Measurements from ENCODE around the gene SCAPER. TPM values are rescaled to one million over a fixed set of nuclear protein-coding genes. Genes with fewer than 3 reads are reported as not detected.

Gene SCAPER
- total and polyA plus RNA-seq, 2 donors (not counting 1 experiment from before 2014, with no cell fraction given): 8.3 to 61.6 TPM

DNA sequence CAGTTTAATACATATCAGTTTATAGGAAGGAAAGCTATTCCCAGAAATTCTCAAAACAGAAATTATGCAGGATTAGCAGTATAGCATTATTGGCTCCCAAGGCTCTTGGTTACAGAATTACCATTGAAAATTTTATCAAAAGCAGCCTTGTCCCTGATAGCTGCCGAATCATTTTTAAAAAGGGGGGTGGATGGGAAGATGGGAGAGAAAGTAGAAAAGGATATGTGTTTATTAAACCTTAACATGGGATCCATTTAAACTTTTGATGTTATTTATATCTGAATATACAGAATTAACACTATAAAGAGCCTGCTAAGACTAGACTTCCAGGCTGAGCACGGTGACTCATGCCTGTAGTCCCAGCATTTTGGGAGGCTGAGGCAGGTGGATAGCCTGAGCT, 37.2 kb upstream of the SCAPER start:
- no peaks in the 10 kb centered on the region for H4K20me1 ChIP-seq (ENCODE audit: control insufficient read depth, insufficient read depth, low read length, poor library complexity, severe bottlenecking)
- ChIA-PET POLR2A (interaction anchor here (1.1 kb wide), 1 partner anchor 10 kb away, joined by 5 read pairs; no protein-coding TSS in a partner anchor), CTCF (interaction anchor here (1.0 to 2.1 kb wide), 5 partner anchors 81 to 556 kb away, joined by 3 to 13 read pairs (median 4); no protein-coding TSS in a partner anchor)
- H3K4me3 ChIP-seq (ENCODE audit: control extremely low read depth in 1 of 5, extremely low read depth in 1 of 5, insufficient read depth in 1 of 5, low read depth in 2 of 5, low read length in 4 of 5): no peak overlapping the region
- DNase-seq: no peak
- Mint-ChIP-seq H3K27ac (no peak overlapping the region), H3K4me3 (no peak overlapping the region), H3K27me3 (no peaks in the 10 kb centered on the region), H3K9me3 (ENCODE audit: insufficient read depth) (no peaks in the 10 kb centered on the region), H3K4me1 (peaks cover 16% of the 10 kb centered on the region)
- intact Hi-C loops (cut with micrococcal nuclease): no loop called here
- no peak overlapping the region for H2AFZ ChIP-seq (ENCODE audit: insufficient read depth, low read depth, low read length, poor library complexity, severe bottlenecking)
- no CpG with 5 or more reads among the region's 2 CpGs for WGBS (ENCODE audit: insufficient coverage)
- H3K36me3 ChIP-seq (replicated peaks in 1 of 2; ENCODE audit: control extremely low read depth in 1 of 2, control insufficient read depth in 1 of 2, extremely low read depth in 1 of 2, insufficient read depth in 2 of 2, low read length in 1 of 2): peaks cover 2 to 11% of the 10 kb centered on the region in 2 experiments
- peaks cover 6% of the 10 kb centered on the region for H3K79me2 ChIP-seq (ENCODE audit: control insufficient read depth, insufficient read depth, low read length)
- no peak overlapping the region for H3K4me2 ChIP-seq (replicated peaks; ENCODE audit: low read depth, low read length, poor library complexity, severe bottlenecking)
- no peak overlapping the region for H3K27ac ChIP-seq (ENCODE audit: low read length in 2 of 2)
- no peaks in the 10 kb centered on the region for H3K9me3 ChIP-seq (ENCODE audit: control extremely low read depth in 1 of 3, control insufficient read depth in 2 of 3, insufficient read depth in 1 of 3, low read length in 2 of 3)
- TF ChIP-seq, protein P1, sequence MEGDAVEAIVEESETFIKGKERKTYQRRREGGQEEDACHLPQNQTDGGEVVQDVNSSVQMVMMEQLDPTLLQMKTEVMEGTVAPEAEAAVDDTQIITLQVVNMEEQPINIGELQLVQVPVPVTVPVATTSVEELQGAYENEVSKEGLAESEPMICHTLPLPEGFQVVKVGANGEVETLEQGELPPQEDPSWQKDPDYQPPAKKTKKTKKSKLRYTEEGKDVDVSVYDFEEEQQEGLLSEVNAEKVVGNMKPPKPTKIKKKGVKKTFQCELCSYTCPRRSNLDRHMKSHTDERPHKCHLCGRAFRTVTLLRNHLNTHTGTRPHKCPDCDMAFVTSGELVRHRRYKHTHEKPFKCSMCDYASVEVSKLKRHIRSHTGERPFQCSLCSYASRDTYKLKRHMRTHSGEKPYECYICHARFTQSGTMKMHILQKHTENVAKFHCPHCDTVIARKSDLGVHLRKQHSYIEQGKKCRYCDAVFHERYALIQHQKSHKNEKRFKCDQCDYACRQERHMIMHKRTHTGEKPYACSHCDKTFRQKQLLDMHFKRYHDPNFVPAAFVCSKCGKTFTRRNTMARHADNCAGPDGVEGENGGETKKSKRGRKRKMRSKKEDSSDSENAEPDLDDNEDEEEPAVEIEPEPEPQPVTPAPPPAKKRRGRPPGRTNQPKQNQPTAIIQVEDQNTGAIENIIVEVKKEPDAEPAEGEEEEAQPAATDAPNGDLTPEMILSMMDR (IDR thresholded peaks at IDR 0.05): no peak
- no peak for TF ChIP-seq EZH2 (IDR thresholded peaks at IDR 0.05; ENCODE audit: borderline replicate concordance, insufficient read depth, low read depth, low read length, poor library complexity, severe bottlenecking)
- ATAC-seq (ENCODE audit: low read depth): no peak
- peaks cover 10 to 13% of the 10 kb centered on the region in 2 donors for H3K4me1 ChIP-seq (ENCODE audit: control insufficient read depth in 2 of 2, insufficient read depth in 2 of 2, low read length in 2 of 2)
- no peak overlapping the region for H3K9ac ChIP-seq (ENCODE audit: low read length)
- no peaks in the 10 kb centered on the region for H3K27me3 ChIP-seq (replicated peaks in 1 of 4; ENCODE audit: control extremely low read depth in 1 of 4, control insufficient read depth in 3 of 4, insufficient read depth in 4 of 4, low read length in 3 of 4)

DNA sequence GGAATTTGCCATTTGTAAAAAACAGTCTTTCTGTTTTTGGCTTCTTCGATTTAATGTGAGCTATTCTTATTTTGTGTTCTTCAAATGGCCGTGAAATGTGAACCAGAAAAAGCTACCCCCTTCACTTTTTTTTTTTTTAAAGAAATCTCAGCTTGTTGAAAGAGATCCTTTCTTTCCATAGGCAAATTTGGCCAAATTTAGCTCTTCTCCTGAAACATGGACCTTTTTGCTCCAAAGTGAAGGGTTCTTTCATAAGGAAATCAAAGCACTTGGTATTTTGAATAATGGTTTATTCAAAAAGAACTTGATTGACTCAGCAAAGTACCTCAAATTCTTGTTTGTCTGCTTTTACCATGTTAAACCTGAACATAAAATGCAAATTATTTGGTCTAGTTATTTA, 36.5 kb upstream of the SCAPER start:
- H3K27me3 Mint-ChIP-seq: no peaks in the 10 kb centered on the region
- Histone ChIP-seq H3K4me3 (ENCODE audit: control extremely low read depth in 1 of 5, extremely low read depth in 1 of 5, insufficient read depth in 1 of 5, low read depth in 2 of 5, low read length in 4 of 5) (no peak overlapping the region), H3K27ac (ENCODE audit: low read length in 2 of 2) (no peak overlapping the region), H3K9ac (ENCODE audit: low read length) (no peak overlapping the region), H3K4me2 (replicated peaks; ENCODE audit: low read depth, low read length, poor library complexity, severe bottlenecking) (no peak overlapping the region), H3K79me2 (ENCODE audit: control insufficient read depth, insufficient read depth, low read length) (peaks cover 13% of the 10 kb centered on the region), H3K4me1 (ENCODE audit: control insufficient read depth in 2 of 2, insufficient read depth in 2 of 2, low read length in 2 of 2) (peaks cover 3 to 9% of the 10 kb centered on the region in 2 donors), H3K27me3 (replicated peaks in 1 of 4; ENCODE audit: control extremely low read depth in 1 of 4, control insufficient read depth in 3 of 4, insufficient read depth in 4 of 4, low read length in 3 of 4) (no peaks in the 10 kb centered on the region), H3K9me3 (ENCODE audit: control extremely low read depth in 1 of 3, control insufficient read depth in 2 of 3, insufficient read depth in 1 of 3, low read length in 2 of 3) (no peaks in the 10 kb centered on the region), H3K36me3 (replicated peaks in 1 of 2; ENCODE audit: control extremely low read depth in 1 of 2, control insufficient read depth in 1 of 2, extremely low read depth in 1 of 2, insufficient read depth in 2 of 2, low read length in 1 of 2) (peaks cover 2 to 17% of the 10 kb centered on the region in 2 experiments), H2AFZ (ENCODE audit: insufficient read depth, low read depth, low read length, poor library complexity, severe bottlenecking) (no peak overlapping the region), H4K20me1 (ENCODE audit: control insufficient read depth, insufficient read depth, low read length, poor library complexity, severe bottlenecking) (no peaks in the 10 kb centered on the region)
- ATAC-seq (ENCODE audit: low read depth) (no peak), DNase-seq (no peak)
- H3K9me3 Mint-ChIP-seq (ENCODE audit: insufficient read depth): no peaks in the 10 kb centered on the region
- no peak overlapping the region for H3K4me3 Mint-ChIP-seq
- peaks cover 14% of the 10 kb centered on the region for H3K4me1 Mint-ChIP-seq
- TF ChIP-seq, protein P1 (IDR thresholded peaks at IDR 0.05): no peak
- TF ChIP-seq EZH2 (IDR thresholded peaks at IDR 0.05; ENCODE audit: borderline replicate concordance, insufficient read depth, low read depth, low read length, poor library complexity, severe bottlenecking): no peak
- ChIA-PET POLR2A (interaction anchor here (1.1 kb wide), 1 partner anchor 9 kb away, joined by 5 read pairs; no protein-coding TSS in a partner anchor), CTCF (interaction anchor here (0.7 to 2.7 kb wide), 9 partner anchors 32 to 602 kb away, joined by 3 to 13 read pairs (median 4); no protein-coding TSS in a partner anchor)
- no peak overlapping the region for H3K27ac Mint-ChIP-seq
- intact Hi-C loops (cut with micrococcal nuclease): no loop called here
- WGBS (ENCODE audit: insufficient coverage): no CpG with 5 or more reads among the region's 2 CpGs
